GM19193 (cell line): Measurements from ENCODE around the gene PRKG1.

ENCODE experiments used
- POLR2A ChIP-seq: IDR thresholded peaks from 4 replicates; pipeline ENCODE4 v1.6.1; 2011; ENCODE audit not compliant: insufficient read depth, insufficient read length; ENCODE audit errors: extremely low read depth

Gene PRKG1

DNA sequence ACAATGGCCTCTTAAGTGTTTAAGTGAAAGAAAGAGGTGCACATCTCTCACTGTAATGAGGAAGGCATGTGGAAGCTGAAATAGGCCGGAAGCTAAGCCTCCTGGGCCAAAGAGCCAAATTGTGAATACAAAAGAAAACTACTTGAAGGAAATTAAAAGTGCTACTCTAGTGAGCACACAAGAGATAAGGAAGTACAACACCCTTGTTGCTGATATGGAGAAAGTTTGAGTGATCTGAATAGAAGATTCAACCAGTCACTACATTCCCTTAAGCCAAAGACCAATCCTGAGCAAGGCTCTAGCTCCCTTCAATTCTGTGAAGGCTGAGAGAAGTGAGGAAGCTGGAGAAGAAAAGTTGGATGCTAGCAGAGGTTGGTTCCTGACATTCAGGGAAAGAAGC, 1248.0 kb downstream of the PRKG1 start:
- TF ChIP-seq POLR2A: no peak

DNA sequence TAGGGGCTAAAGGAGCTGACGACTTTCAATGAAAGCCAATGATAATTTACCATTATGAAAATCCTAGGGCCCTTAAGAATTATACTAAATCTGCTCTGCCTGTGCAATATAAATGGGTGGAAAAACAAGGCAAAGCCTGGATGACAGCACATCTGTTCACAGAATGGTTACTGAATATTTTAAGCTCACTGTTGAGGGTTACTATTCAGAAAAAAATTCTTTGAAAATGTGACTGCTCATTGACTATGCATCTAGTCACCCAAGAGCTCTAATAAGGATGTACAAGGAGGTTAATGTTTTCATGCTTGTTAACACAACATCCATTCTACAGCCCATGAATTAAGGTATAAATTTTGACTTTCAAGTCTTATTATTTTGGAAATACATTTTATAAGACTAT, 1248.6 kb downstream of the PRKG1 start:
- no peak for TF ChIP-seq POLR2A

DNA sequence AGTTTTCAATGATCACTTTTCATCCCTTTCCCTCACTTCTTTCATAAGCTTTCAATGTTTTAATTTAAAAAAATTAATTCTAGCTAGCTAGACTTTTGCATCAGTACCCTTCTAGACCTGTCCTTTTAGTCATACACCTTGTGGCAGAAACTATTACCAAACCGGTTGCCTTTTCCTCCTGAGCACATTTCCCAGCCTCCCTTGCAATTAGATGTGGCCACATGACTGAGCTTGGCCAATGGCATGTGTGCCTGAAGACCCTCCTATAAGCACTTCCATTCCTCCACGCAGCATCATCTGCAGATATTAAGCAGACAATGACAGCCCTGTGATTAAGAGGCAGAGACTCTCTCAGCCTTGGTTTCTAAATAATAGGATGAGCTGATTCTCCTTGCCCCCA, 1252.1 kb downstream of the PRKG1 start:
- TF ChIP-seq POLR2A: no peak

DNA sequence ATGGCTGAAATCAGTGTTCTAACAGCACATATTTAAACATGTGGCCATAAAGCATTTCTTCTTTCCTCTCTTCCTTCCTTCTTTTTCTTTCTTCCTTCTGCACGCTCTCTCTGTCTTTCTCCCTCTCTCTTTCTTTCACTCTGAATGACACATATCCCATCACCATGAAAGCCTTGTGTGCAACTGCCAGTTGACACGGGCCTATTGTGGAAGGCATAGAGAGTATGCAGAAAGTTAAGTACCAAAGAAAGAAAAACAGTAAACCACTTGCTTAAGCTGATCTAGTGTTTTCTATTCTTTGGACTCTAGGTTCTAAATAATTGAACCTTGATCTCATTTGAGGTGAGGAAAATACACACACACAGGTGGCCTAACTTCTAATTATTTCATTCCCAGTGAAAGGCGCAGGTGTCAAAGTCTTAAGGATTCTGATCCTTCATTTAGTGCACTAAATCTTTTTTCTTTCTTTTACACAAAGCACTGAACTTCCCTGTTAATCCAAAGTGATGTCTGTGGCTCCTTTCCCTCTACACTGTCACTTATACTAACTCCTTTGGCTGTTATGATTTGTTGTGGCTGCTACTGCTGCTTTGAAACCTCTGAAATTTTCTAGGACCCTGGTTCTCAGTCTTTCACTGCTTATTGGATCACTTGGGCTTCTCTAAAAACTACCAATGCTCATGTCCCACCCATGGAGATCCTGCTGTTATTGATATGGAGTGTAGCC, 1257.5 kb downstream of the PRKG1 start:
- no peak for TF ChIP-seq POLR2A

DNA sequence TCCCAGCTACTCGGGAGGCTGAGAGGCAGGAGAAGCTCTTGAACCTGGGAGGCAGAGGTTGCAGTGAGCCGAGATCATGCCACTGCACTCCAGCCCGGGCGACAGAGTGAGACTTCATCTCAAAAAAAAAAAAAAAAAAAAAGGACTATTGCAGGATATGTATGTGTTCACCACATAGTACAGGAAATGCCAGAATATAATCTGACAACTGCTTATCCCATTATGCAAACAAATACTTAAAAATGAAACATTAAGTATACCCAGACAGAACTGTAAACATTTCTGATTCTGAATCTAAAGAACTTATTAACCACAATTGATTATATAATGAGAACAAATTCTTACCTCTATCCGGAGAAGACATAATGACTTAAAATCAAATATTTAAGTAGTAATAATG, 1258.5 kb downstream of the PRKG1 start:
- no peak for TF ChIP-seq POLR2A

DNA sequence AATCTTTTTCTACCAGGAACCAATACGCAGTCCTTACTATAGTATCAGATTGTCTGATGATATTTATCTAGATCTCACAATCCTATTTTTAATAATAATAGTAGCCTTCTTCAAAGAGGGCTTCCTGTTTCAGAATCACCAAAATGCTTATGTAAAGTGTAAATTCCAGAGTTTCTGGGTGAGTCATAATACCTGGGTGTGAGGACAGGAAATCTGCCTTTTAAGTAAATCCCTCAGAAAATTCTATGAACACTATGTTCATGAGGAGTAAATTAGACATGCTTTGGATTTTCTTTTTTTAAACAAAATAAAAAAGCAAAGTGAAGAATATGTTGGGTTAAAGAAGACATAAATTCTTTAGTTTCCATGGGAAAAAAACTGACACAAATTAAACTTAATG, 1260.3 kb downstream of the PRKG1 start:
- no peak for TF ChIP-seq POLR2A

DNA sequence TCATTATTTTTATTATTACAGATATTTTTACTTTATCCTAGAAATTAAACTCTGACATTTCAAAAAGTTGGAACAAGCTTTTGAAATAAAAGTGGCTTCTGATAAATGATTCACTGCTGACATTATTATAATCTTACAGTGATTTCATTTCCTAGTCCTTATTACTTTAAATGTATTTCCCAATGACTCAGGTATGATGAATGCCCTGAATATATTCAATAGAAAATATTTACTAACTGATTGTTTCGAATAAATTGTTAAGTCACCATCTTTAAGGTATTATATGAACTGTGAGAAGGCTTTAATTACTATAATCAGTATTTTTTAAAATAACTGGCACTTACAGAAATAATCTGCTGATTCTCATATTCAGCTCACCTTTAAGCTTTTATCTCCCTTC, 1261.4 kb downstream of the PRKG1 start:
- TF ChIP-seq POLR2A: no peak

DNA sequence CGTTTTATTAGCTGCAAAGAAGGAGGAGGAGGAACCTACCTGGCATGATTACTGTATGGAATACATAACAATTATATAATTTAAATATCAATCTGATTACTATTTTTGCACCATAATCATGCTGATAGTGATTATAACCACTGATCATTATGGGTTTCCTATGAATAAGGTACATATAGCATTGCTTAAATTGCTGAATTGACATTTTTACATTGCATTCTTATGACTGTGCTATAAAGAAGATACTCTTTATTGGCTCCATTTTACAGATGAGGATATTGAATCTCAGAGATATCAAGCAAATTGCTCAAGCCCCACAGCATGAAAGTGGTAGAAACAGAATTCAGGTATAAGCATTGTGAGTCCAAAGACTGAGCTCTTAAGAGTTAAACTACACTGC, 1262.9 kb downstream of the PRKG1 start:
- no peak for TF ChIP-seq POLR2A

DNA sequence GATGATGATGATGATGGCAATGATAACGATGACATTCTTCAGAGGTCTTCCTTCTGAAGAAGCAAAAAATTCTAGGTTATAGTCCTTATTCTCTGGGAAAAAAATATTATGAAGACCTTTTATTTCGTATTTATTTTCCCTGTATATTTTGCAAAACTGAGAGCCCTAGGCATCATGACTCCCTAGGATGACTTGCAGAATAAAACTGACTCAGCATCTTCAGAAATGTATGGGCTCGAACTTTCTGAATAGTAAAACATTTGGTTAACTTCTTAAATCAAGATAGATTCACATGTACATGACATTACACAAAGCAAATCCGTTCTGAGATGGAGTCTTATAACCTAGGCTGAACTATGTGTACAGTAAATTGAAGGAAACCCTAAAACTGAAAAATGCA, 1269.2 kb downstream of the PRKG1 start:
- TF ChIP-seq POLR2A: no peak

DNA sequence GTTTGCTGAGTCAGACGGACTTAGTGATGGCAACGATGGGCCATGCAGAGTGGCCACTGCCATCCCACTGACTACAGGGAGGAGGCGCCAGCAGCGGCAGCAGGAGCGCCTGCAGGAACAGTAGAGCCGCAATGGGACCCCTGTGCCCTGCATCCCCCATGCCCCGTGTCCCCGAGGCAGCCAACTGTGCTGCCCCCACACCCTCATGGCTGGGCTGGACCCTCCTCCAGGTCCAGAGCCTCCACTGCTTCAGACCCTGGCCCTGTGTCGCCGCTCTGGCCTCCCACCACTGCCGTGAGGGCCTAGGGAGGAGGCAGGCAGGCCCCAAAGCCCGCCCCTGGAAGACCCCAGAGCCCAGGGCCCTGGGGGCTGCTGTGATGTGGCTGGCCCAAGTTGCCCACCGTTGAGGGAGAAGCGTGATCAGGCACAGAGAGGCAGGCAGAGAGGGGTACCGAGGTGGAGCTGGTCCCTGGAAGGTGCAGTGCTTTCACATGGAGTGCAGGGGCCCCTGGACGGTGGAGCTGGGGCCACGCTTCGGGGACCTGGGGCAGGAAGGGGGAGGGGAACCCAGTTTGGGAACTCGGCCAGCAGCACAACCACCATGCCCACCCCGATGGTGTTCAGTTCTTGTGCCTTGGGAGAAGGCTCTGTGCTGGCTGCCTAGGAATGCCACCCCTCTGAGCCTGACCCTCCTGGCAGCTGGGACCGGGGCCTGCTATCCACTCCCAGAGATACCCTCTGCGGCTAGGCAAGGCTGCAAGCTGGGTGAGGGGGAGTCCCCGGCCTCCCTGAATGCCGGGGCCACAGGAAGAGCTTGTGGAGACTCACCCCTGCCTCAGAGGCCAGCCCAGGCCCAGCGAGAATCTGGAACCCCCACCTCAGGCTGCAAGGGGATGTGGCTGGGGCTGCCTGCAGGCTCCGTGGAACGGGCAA, 1272.4 kb downstream of the PRKG1 start:
- no peak for TF ChIP-seq POLR2A

DNA sequence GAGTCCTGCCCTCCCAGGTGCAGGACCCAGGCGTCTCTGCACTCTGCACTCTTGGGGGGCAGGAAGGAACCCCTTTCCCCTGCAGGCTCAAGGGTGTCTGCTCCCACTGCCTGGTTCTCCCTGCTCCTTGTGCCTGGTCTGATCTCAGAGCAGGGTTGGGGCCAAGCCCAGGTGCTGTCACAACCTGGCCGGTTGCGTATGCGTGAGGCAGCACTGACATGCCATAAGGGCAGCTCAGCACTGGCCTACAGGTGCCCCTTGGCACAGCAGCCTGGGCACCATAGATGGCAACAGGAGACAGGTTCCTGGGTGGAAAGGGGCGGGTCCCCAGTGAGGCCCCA, 1273.0 kb downstream of the PRKG1 start:
- no peak for TF ChIP-seq POLR2A
